Ovary (tissue), 3 donors: ENCODE results near the gene ITPR2.

Experiments used
- CTCF ChIP-seq, 3 donors: fragments of 450-650 bp in 2 of 3; fragments of 200-600 bp in 1 of 3; IDR thresholded peaks; one replicate each; pipeline versions ENCODE4 v1.5.1 to v1.8.0; 2016 to 2022; ENCODE audit warnings: antibody characterized with exemption in 3 of 3, mild to moderate bottlenecking in 1 of 3
- EP300 ChIP-seq: sonication (generic); formaldehyde crosslinking; IDR thresholded peaks from one replicate; pipeline ENCODE4 v1.6.1; 2017; ENCODE audit warnings: antibody characterized with exemption
- POLR2A ChIP-seq: fragments of 450-650 bp; IDR thresholded peaks from one replicate; pipeline ENCODE4 v1.6.1; 2017; ENCODE audit warnings: antibody characterized with exemption, mild to moderate bottlenecking, moderate library complexity
- donor health status: DM: no; HTN: no; CAD: no.

GRCh38 chr12:26795910-26796309 lies 37.1 kb downstream of the ITPR2 start:
- no peak for TF ChIP-seq CTCF (IDR thresholded peaks at IDR 0.05)
- TF ChIP-seq POLR2A: no peak
- no peak for TF ChIP-seq EP300
